ENCODE results near the gene IL23A. TPM values are rescaled to one million over a fixed set of nuclear protein-coding genes. Genes with fewer than 3 reads are reported as not detected.

Gene IL23A
- total and polyA plus RNA-seq, 2 experiments from 2014 or later: 2.5 to 8.0 TPM

DNA sequence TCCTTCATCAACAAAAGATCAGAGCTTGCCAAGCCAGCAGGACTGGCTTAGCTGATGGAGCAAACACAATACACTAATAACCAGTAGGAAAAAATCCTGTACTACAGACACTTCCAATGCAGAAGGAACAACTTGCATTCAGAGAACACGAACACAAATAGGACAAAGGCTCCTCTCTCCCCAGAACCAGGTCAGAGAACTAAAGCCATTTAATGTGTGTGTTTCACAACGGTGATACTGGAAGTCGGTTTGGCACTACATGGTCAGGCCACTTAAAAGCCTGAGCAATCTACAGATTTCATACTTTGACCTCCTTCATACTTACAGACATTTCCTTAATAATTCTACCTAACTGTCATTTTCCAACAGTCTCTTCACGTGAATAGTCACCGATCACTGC, 44.9 kb upstream of the IL23A start (continued):
- TF ChIP-seq JUNB (IDR thresholded peaks at IDR 0.05; ENCODE audit: unreplicated experiment) (no peak), STAT1 (IDR thresholded peaks at IDR 0.05; ENCODE audit: unreplicated experiment) (no peak), CREB1 (CRISPR knock-in tag; IDR thresholded peaks at IDR 0.05; ENCODE audit: low read depth) (no peak), ZNF331 (CRISPR knock-in tag; IDR thresholded peaks at IDR 0.05; ENCODE audit: low read depth) (no peak)
- TF ChIP-seq, protein P1, sequence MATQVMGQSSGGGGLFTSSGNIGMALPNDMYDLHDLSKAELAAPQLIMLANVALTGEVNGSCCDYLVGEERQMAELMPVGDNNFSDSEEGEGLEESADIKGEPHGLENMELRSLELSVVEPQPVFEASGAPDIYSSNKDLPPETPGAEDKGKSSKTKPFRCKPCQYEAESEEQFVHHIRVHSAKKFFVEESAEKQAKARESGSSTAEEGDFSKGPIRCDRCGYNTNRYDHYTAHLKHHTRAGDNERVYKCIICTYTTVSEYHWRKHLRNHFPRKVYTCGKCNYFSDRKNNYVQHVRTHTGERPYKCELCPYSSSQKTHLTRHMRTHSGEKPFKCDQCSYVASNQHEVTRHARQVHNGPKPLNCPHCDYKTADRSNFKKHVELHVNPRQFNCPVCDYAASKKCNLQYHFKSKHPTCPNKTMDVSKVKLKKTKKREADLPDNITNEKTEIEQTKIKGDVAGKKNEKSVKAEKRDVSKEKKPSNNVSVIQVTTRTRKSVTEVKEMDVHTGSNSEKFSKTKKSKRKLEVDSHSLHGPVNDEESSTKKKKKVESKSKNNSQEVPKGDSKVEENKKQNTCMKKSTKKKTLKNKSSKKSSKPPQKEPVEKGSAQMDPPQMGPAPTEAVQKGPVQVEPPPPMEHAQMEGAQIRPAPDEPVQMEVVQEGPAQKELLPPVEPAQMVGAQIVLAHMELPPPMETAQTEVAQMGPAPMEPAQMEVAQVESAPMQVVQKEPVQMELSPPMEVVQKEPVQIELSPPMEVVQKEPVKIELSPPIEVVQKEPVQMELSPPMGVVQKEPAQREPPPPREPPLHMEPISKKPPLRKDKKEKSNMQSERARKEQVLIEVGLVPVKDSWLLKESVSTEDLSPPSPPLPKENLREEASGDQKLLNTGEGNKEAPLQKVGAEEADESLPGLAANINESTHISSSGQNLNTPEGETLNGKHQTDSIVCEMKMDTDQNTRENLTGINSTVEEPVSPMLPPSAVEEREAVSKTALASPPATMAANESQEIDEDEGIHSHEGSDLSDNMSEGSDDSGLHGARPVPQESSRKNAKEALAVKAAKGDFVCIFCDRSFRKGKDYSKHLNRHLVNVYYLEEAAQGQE (IDR thresholded peaks at IDR 0.05; ENCODE audit: unreplicated experiment): no peak

DNA sequence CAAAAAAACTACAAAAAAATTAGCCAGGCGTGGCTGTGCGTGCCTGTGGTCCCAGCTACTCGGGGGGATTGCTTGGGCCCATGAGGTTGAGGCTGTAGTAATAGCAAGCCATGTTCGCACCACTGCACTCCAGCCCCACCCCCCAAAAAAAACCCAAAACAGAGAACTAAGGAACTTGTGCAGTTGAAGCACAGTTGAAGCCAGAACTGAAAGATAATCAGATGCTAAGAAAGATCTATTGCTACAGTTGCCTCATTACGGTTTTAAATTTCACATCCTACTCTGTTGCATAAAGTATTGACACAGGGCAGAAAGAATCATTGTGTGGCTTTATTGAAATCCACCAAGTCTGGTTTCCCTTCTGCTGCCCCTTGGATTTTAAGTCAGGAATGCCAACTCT, 42.4 kb upstream of the IL23A start:
- no peak overlapping the region; the same call in 1 of the 2 replicates for H3K27ac Mint-ChIP-seq
- peaks cover 85% of the 10 kb centered on the region for H3K79me2 ChIP-seq (replicated peaks; ENCODE audit: insufficient read depth)
- H3K4me1 Mint-ChIP-seq: peaks cover 16% of the 10 kb centered on the region
- no peak for ATAC-seq
- peaks cover 8% of the 10 kb centered on the region for H3F3A ChIP-seq (replicated peaks; ENCODE audit: low read depth)
- no peak overlapping the region for H3K4me2 ChIP-seq
- H3K9me3 Mint-ChIP-seq: no peaks in the 10 kb centered on the region
- no peaks in the 10 kb centered on the region for H3K9me2 ChIP-seq (ENCODE audit: insufficient read depth)
- H3K27me3 Mint-ChIP-seq (ENCODE audit: insufficient read depth, low read depth, poor library complexity): peaks cover 11% of the 10 kb centered on the region
- no peak overlapping the region for H3K4me3 ChIP-seq
- DNase-seq (ENCODE audit: low spot score): no peak
- H3K4me3 Mint-ChIP-seq: no peak overlapping the region
- peak overlapping the region; percentile 48; the same call in 1 of the 2 replicates for H3K27ac ChIP-seq (ENCODE audit: low read depth)
- peaks cover 29% of the 10 kb centered on the region for H3K36me3 Mint-ChIP-seq (ENCODE audit: low read depth)
- H3K36me3 ChIP-seq (ENCODE audit: insufficient read depth): peaks cover 13% of the 10 kb centered on the region; the same call in 1 of the 2 replicates
- no peak overlapping the region for H2AFZ ChIP-seq
- peaks cover 20% of the 10 kb centered on the region for H4K20me1 ChIP-seq (replicated peaks; ENCODE audit: insufficient read depth)
- no peaks in the 10 kb centered on the region for H3K27me3 ChIP-seq (ENCODE audit: insufficient read depth)
- peaks cover 18% of the 10 kb centered on the region for H3K4me1 ChIP-seq (ENCODE audit: insufficient read depth)
- TF ChIP-seq, protein P2, sequence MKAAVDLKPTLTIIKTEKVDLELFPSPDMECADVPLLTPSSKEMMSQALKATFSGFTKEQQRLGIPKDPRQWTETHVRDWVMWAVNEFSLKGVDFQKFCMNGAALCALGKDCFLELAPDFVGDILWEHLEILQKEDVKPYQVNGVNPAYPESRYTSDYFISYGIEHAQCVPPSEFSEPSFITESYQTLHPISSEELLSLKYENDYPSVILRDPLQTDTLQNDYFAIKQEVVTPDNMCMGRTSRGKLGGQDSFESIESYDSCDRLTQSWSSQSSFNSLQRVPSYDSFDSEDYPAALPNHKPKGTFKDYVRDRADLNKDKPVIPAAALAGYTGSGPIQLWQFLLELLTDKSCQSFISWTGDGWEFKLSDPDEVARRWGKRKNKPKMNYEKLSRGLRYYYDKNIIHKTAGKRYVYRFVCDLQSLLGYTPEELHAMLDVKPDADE (IDR thresholded peaks at IDR 0.05): no peak
- TF ChIP-seq JUNB (IDR thresholded peaks at IDR 0.05; ENCODE audit: unreplicated experiment): no peak

DNA sequence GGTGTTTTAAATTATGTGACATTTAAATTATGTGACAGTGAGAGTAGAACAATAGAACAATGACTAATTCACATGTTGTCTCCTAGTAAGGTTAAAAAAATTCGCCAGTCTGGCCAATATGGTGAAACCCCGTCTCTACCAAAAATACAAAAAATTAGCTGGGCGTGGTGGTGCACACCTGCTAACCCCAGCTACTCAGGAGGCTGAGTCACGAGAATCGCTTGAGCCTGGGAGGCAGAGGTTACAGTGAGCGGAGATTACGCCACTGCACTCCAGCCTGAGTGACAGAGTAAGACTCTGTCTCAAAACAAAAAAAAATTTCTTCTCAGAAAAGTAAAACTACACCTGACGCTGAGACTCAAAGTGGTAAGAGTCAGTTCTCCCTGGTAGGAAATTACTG, 41.3 kb upstream of the IL23A start:
- Histone ChIP-seq H3K27me3 (ENCODE audit: insufficient read depth) (no peaks in the 10 kb centered on the region), H3K4me2 (no peak overlapping the region), H4K20me1 (replicated peaks; ENCODE audit: insufficient read depth) (peaks cover 20% of the 10 kb centered on the region), H3F3A (replicated peaks; ENCODE audit: low read depth) (peaks cover 13% of the 10 kb centered on the region), H3K79me2 (replicated peaks; ENCODE audit: insufficient read depth) (peaks cover 74% of the 10 kb centered on the region), H2AFZ (no peak overlapping the region), H3K4me1 (ENCODE audit: insufficient read depth) (peaks cover 18% of the 10 kb centered on the region), H3K4me3 (no peak overlapping the region), H3K27ac (ENCODE audit: low read depth) (0 out of 2 replicates have a peak overlapping the region, but pooled peaks have one; percentile 48), H3K9me2 (ENCODE audit: insufficient read depth) (no peaks in the 10 kb centered on the region), H3K36me3 (ENCODE audit: insufficient read depth) (peaks cover 14% of the 10 kb centered on the region; the same call in 1 of the 2 replicates)
- peaks cover 32% of the 10 kb centered on the region; the same call in 2 of the 3 replicates for H3K36me3 Mint-ChIP-seq (ENCODE audit: low read depth)
- peaks cover 11% of the 10 kb centered on the region for H3K27me3 Mint-ChIP-seq (ENCODE audit: insufficient read depth, low read depth, poor library complexity)
- peaks cover 19% of the 10 kb centered on the region for H3K4me1 Mint-ChIP-seq
- DNase-seq (ENCODE audit: low spot score): no peak
- no peaks in the 10 kb centered on the region; the same call in 2 of the 3 replicates for H3K9me3 Mint-ChIP-seq
- no peak for ATAC-seq
- H3K4me3 Mint-ChIP-seq: no peak overlapping the region
- H3K27ac Mint-ChIP-seq: no peak overlapping the region
- TF ChIP-seq EZH2 (IDR thresholded peaks at IDR 0.05; ENCODE audit: low read depth, unreplicated experiment): no peak
- no peak for TF ChIP-seq ZNF114 (CRISPR knock-in tag; IDR thresholded peaks at IDR 0.05)
- no peak for TF ChIP-seq JUNB (IDR thresholded peaks at IDR 0.05; ENCODE audit: unreplicated experiment)
- TF ChIP-seq, protein P1 (IDR thresholded peaks at IDR 0.05; ENCODE audit: unreplicated experiment): no peak
- no peak for TF ChIP-seq CREB1 (CRISPR knock-in tag; IDR thresholded peaks at IDR 0.05; ENCODE audit: low read depth)
- TF ChIP-seq POLR2AphosphoS5 (IDR thresholded peaks at IDR 0.05; ENCODE audit: low read depth): no peak
- no peak for TF ChIP-seq STAT1 (IDR thresholded peaks at IDR 0.05; ENCODE audit: unreplicated experiment)
- no peak for TF ChIP-seq NANOG (IDR thresholded peaks at IDR 0.05; ENCODE audit: borderline replicate concordance)
- TF ChIP-seq, protein P3, sequence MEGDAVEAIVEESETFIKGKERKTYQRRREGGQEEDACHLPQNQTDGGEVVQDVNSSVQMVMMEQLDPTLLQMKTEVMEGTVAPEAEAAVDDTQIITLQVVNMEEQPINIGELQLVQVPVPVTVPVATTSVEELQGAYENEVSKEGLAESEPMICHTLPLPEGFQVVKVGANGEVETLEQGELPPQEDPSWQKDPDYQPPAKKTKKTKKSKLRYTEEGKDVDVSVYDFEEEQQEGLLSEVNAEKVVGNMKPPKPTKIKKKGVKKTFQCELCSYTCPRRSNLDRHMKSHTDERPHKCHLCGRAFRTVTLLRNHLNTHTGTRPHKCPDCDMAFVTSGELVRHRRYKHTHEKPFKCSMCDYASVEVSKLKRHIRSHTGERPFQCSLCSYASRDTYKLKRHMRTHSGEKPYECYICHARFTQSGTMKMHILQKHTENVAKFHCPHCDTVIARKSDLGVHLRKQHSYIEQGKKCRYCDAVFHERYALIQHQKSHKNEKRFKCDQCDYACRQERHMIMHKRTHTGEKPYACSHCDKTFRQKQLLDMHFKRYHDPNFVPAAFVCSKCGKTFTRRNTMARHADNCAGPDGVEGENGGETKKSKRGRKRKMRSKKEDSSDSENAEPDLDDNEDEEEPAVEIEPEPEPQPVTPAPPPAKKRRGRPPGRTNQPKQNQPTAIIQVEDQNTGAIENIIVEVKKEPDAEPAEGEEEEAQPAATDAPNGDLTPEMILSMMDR (conservative IDR thresholded peaks at IDR 0.05; ENCODE audit: low read depth in 2 of 2): no peak
